Fibroblast of lung (primary cell): ENCODE measurements around the gene NT5E. TPM values are rescaled to one million over a fixed set of nuclear protein-coding genes. Genes with fewer than 3 reads are reported as not detected.
A peak's percentile ranks its signal among the peaks of the same experiment; 100 is the strongest.
"Not testable (repeated sequence)": the region's sequence is repeated elsewhere in the genome, so short reads cannot be mapped to it uniquely, and the experiment has no call there.

Experiments used
- DNase-seq, 2 donors: peaks; one replicate each; pipeline versions ENCODE4 v3.0.0 to v3.0.0-alpha.2; 2010; ENCODE audit warnings: low read depth in 2 of 2
- H2AFZ ChIP-seq: 2 replicates; pipeline ENCODE4 v1.5.1; 2012; ENCODE audit warnings: low read length, control low read depth, inconsistent platforms
- H3K27ac ChIP-seq: 2 replicates; pipeline ENCODE4 v1.5.1; 2011; ENCODE audit warnings: low read length, control low read depth; ENCODE audit not compliant: insufficient read depth
- H3K27me3 ChIP-seq: 2 replicates; pipeline ENCODE4 v1.5.1; 2011; ENCODE audit warnings: mild to moderate bottlenecking, low read length; ENCODE audit not compliant: control insufficient read depth, insufficient read depth
- H3K36me3 ChIP-seq: 2 replicates; pipeline ENCODE4 v1.5.1; 2011; ENCODE audit warnings: low read length; ENCODE audit not compliant: control insufficient read depth, insufficient read depth
- H3K4me1 ChIP-seq: 2 replicates; pipeline ENCODE4 v1.5.1; 2011; ENCODE audit warnings: low read length; ENCODE audit not compliant: control insufficient read depth, insufficient read depth; ENCODE audit errors: extremely low read depth
- H3K4me2 ChIP-seq: 2 replicates; pipeline ENCODE4 v1.5.1; 2011; ENCODE audit warnings: low read length, control low read depth; ENCODE audit not compliant: insufficient read depth; ENCODE audit errors: extremely low read depth
- H3K4me3 ChIP-seq, 4 experiments: fragments of 200-600 bp in 1 of 4; sonication (generic) in 1 of 4; replicated peaks in 1 of 4; 2 replicates each; pipeline ENCODE4 v1.5.1; 2011 to 2016; ENCODE audit warnings: low read length in 4 of 4, low read depth in 3 of 4, mild to moderate bottlenecking in 3 of 4, control low read depth in 2 of 4, inconsistent platforms in 1 of 4, mixed read lengths in 1 of 4; ENCODE audit not compliant: insufficient read depth in 1 of 4; ENCODE audit errors: control extremely low read depth in 1 of 4
- H3K79me2 ChIP-seq: 2 replicates; pipeline ENCODE4 v1.5.1; 2012; ENCODE audit warnings: mild to moderate bottlenecking, low read length, inconsistent platforms; ENCODE audit not compliant: control insufficient read depth, insufficient read depth
- H3K9ac ChIP-seq: 2 replicates; pipeline ENCODE4 v1.5.1; 2011; ENCODE audit warnings: mild to moderate bottlenecking, low read length, control low read depth; ENCODE audit not compliant: insufficient read depth
- H3K9me3 ChIP-seq: 2 replicates; pipeline ENCODE4 v1.5.1; 2012; ENCODE audit warnings: low read depth, low read length; ENCODE audit not compliant: control insufficient read depth, insufficient read depth
- H4K20me1 ChIP-seq: 2 replicates; pipeline ENCODE4 v1.5.1; 2011; ENCODE audit warnings: low read length; ENCODE audit not compliant: control insufficient read depth, insufficient read depth; ENCODE audit errors: extremely low read depth
- CTCF ChIP-seq, 2 donors: IDR thresholded peaks in 1 of 2; conservative IDR thresholded peaks in 1 of 2; 1 replicate in 1 of 2; 2 replicates in 1 of 2; pipeline ENCODE4 v1.5.1; 2011 to 2012; ENCODE audit warnings: low read length in 2 of 2, control low read depth in 1 of 2, inconsistent platforms in 1 of 2, low read depth in 1 of 2, mild to moderate bottlenecking in 1 of 2
- EZH2 ChIP-seq: IDR thresholded peaks from 2 replicates; pipeline ENCODE4 v1.5.1; 2012; ENCODE audit warnings: low read length, control low read depth, mild to moderate bottlenecking; ENCODE audit errors: missing control alignments
- polyA plus RNA-seq, 2 donors: library from polyadenylated mRNA; depleted of rRNA in 1 of 2; stranded (reverse) in 1 of 2; unstranded in 1 of 2; fragments of >200 nt; gene quantifications; 2 replicates each; pipeline ENCODE4 v1.2.1, GENCODE V29; 2011 to 2012; ENCODE audit warnings: missing spikeins in 1 of 2
- total RNA-seq: library from RNA; depleted of rRNA; stranded (reverse); fragments of >200 nt; gene quantifications from 2 replicates; pipeline ENCODE4 v1.2.1, GENCODE V29; 2014

The NT5E gene
- total and polyA plus RNA-seq, 2 donors (not counting 1 experiment from before 2014, with no cell fraction given), result 217 to 257 TPM

GRCh38 chr6:85402071-85402470 lies 47.8 kb upstream of the NT5E start:
- Histone ChIP-seq H3K4me2 (no peak overlapping the region), H3K27me3 (no peaks in the 10 kb centered on the region), H3K4me1 (peaks cover 25% of the 10 kb centered on the region), H3K36me3 (no peaks in the 10 kb centered on the region), H3K27ac (peak overlapping the region; percentile 87), H3K9me3 (no peaks in the 10 kb centered on the region), H2AFZ (no peak overlapping the region), H3K9ac (no peak overlapping the region), H3K79me2 (no peaks in the 10 kb centered on the region), H3K4me3 (no peak overlapping the region), H4K20me1 (no peaks in the 10 kb centered on the region)
- no peak for DNase-seq
- TF ChIP-seq EZH2 (no peak), CTCF (conservative IDR thresholded peaks at IDR 0.05 in 1 of 2, IDR thresholded peaks at IDR 0.05 in 1 of 2; ENCODE audit: low read depth in 1 of 2, low read length in 2 of 2) (no peak)

GRCh38 chr6:85402922-85403321 lies 47.0 kb upstream of the NT5E start:
- H3K27me3 ChIP-seq, result no peaks in the 10 kb centered on the region
- peak overlapping the region; percentile 60 for H3K4me2 ChIP-seq
- no peak overlapping the region for H2AFZ ChIP-seq
- no peaks in the 10 kb centered on the region for H3K79me2 ChIP-seq
- no peak for DNase-seq
- no peaks in the 10 kb centered on the region for H3K36me3 ChIP-seq
- TF ChIP-seq EZH2, result no peak
- no peak for TF ChIP-seq CTCF (conservative IDR thresholded peaks at IDR 0.05 in 1 of 2, IDR thresholded peaks at IDR 0.05 in 1 of 2; ENCODE audit: low read depth in 1 of 2, low read length in 2 of 2)
- H3K27ac ChIP-seq, result peak overlapping the region; percentile 87
- H4K20me1 ChIP-seq, result no peaks in the 10 kb centered on the region
- H3K9me3 ChIP-seq, result no peaks in the 10 kb centered on the region
- H3K4me3 ChIP-seq, result no peak overlapping the region
- peaks cover 25% of the 10 kb centered on the region for H3K4me1 ChIP-seq
- H3K9ac ChIP-seq, result no peak overlapping the region

- no peaks in the 10 kb centered on the region for H3K9me3 ChIP-seq
- H3K27ac ChIP-seq, result peak overlapping the region; percentile 87
- H3K79me2 ChIP-seq, result no peaks in the 10 kb centered on the region
- peaks cover 25% of the 10 kb centered on the region for H3K4me1 ChIP-seq
- H3K27me3 ChIP-seq, result no peaks in the 10 kb centered on the region
- peak overlapping the region; percentile 60 for H3K4me2 ChIP-seq
- H3K36me3 ChIP-seq, result no peaks in the 10 kb centered on the region
- peak; percentile 77 to 97 for DNase-seq
- H4K20me1 ChIP-seq, result no peaks in the 10 kb centered on the region
- H3K4me3 ChIP-seq, result peak overlapping the region in 1 of 4 experiments; percentile 8
- H3K9ac ChIP-seq, result no peak overlapping the region
- H2AFZ ChIP-seq, result peak overlapping the region; percentile 27
- no peak for TF ChIP-seq EZH2
- TF ChIP-seq CTCF (conservative IDR thresholded peaks at IDR 0.05 in 1 of 2, IDR thresholded peaks at IDR 0.05 in 1 of 2; ENCODE audit: low read depth in 1 of 2, low read length in 2 of 2), result no peak
These were observed 46.4 kb upstream of the NT5E start for GRCh38 chr6:85403331-85404015.

GRCh38 chr6:85404016-85404563 lies 45.8 kb upstream of the NT5E start:
- not testable (repeated sequence) for H3K9me3 ChIP-seq, H3K9ac ChIP-seq, H3K79me2 ChIP-seq, H2AFZ ChIP-seq, H4K20me1 ChIP-seq, H3K36me3 ChIP-seq, H3K27me3 ChIP-seq, DNase-seq
- Histone ChIP-seq H3K27ac (peak overlapping the region; percentile 87), H3K4me1 (peaks cover 25% of the 10 kb centered on the region), H3K4me3 (peak overlapping the region in 1 of 4 experiments; percentile 8), H3K4me2 (peak overlapping the region; percentile 48)
